ENCODE data around the gene MTG1.

MTG1 gene

GRCh38 chr10:133459454-133460207 is 65.7 kb downstream of the MTG1 start:
- Histone ChIP-seq H3K36me3 (ENCODE audit: insufficient read depth, low read length) (peaks cover 3% of the 10 kb centered on the region; the same call in 1 of the 2 replicates), H3K9me2 (ENCODE audit: low read depth, low read length) (no peaks in the 10 kb centered on the region), H2AFZ (ENCODE audit: low read length) (no peak overlapping the region), H3K4me3 (ENCODE audit: low read depth, low read length, poor library complexity, severe bottlenecking) (no peak overlapping the region), H3K27me3 (ENCODE audit: insufficient read depth, low read length) (no peaks in the 10 kb centered on the region), H3F3A (ENCODE audit: insufficient read depth, low read length) (no peaks in the 10 kb centered on the region), H3K9me3 (ENCODE audit: low read length) (no peaks in the 10 kb centered on the region), H4K20me1 (ENCODE audit: insufficient read depth, low read length) (no peaks in the 10 kb centered on the region), H3K9ac (ENCODE audit: low read length) (no peak overlapping the region), H3K4me2 (ENCODE audit: low read length) (no peak overlapping the region), H3K27ac (ENCODE audit: low read depth, low read length, poor library complexity, severe bottlenecking) (no peak overlapping the region), H3K4me1 (ENCODE audit: insufficient read depth, low read length, severe bottlenecking) (peaks cover 4% of the 10 kb centered on the region), H3K79me2 (ENCODE audit: insufficient read depth, low read length) (no peaks in the 10 kb centered on the region)
- no peak for TF ChIP-seq EZH2 (IDR thresholded peaks at IDR 0.05; ENCODE audit: borderline replicate concordance, low read length)
- no peak for TF ChIP-seq CTCF (IDR thresholded peaks at IDR 0.05; ENCODE audit: low read length)

- H3F3A ChIP-seq (ENCODE audit: insufficient read depth, low read length), result no peaks in the 10 kb centered on the region
- no peak overlapping the region for H3K9ac ChIP-seq (ENCODE audit: low read length)
- no peak overlapping the region for H3K27ac ChIP-seq (ENCODE audit: low read depth, low read length, poor library complexity, severe bottlenecking)
- H3K4me3 ChIP-seq (ENCODE audit: low read depth, low read length, poor library complexity, severe bottlenecking), result no peak overlapping the region
- H3K9me3 ChIP-seq (ENCODE audit: low read length), result no peaks in the 10 kb centered on the region
- H3K79me2 ChIP-seq (ENCODE audit: insufficient read depth, low read length), result no peaks in the 10 kb centered on the region
- peaks cover 2% of the 10 kb centered on the region for H3K4me1 ChIP-seq (ENCODE audit: insufficient read depth, low read length, severe bottlenecking)
- H3K4me2 ChIP-seq (ENCODE audit: low read length), result no peak overlapping the region
- no peak overlapping the region for H2AFZ ChIP-seq (ENCODE audit: low read length)
- no peaks in the 10 kb centered on the region for H4K20me1 ChIP-seq (ENCODE audit: insufficient read depth, low read length)
- H3K27me3 ChIP-seq (ENCODE audit: insufficient read depth, low read length), result no peaks in the 10 kb centered on the region
- no peak for TF ChIP-seq EZH2 (IDR thresholded peaks at IDR 0.05; ENCODE audit: borderline replicate concordance, low read length)
- no peaks in the 10 kb centered on the region for H3K9me2 ChIP-seq (ENCODE audit: low read depth, low read length)
- peaks cover 3% of the 10 kb centered on the region; the same call in 1 of the 2 replicates for H3K36me3 ChIP-seq (ENCODE audit: insufficient read depth, low read length)
Measured at GRCh38 chr10:133460208-133460769, 66.3 kb downstream of the MTG1 start.

- H3K27ac ChIP-seq (ENCODE audit: low read depth, low read length, poor library complexity, severe bottlenecking), result no peak overlapping the region
- H2AFZ ChIP-seq (ENCODE audit: low read length), result no peak overlapping the region
- no peaks in the 10 kb centered on the region for H3K4me1 ChIP-seq (ENCODE audit: insufficient read depth, low read length, severe bottlenecking)
- no peak overlapping the region for H3K4me3 ChIP-seq (ENCODE audit: low read depth, low read length, poor library complexity, severe bottlenecking)
- peaks cover 3% of the 10 kb centered on the region; the same call in 1 of the 2 replicates for H3K36me3 ChIP-seq (ENCODE audit: insufficient read depth, low read length)
- no peaks in the 10 kb centered on the region for H3K9me3 ChIP-seq (ENCODE audit: low read length)
- TF ChIP-seq CTCF (IDR thresholded peaks at IDR 0.05; ENCODE audit: low read length) (no peak), EZH2 (IDR thresholded peaks at IDR 0.05; ENCODE audit: borderline replicate concordance, low read length) (no peak)
- H3K9ac ChIP-seq (ENCODE audit: low read length), result no peak overlapping the region
- no peaks in the 10 kb centered on the region for H3K79me2 ChIP-seq (ENCODE audit: insufficient read depth, low read length)
- H3F3A ChIP-seq (ENCODE audit: insufficient read depth, low read length), result no peaks in the 10 kb centered on the region
- no peaks in the 10 kb centered on the region for H3K9me2 ChIP-seq (ENCODE audit: low read depth, low read length)
- H3K27me3 ChIP-seq (ENCODE audit: insufficient read depth, low read length), result no peaks in the 10 kb centered on the region
- no peaks in the 10 kb centered on the region for H4K20me1 ChIP-seq (ENCODE audit: insufficient read depth, low read length)
- no peak overlapping the region for H3K4me2 ChIP-seq (ENCODE audit: low read length)
Measured at GRCh38 chr10:133461027-133461426, 67.1 kb downstream of the MTG1 start.
